K562 (cell line): Measurements from ENCODE around the gene ORM1. TPM values are rescaled to one million over a fixed set of nuclear protein-coding genes. Genes with fewer than 3 reads are reported as not detected.

ENCODE experiments used
- ATAC-seq: fragments of 200-7000 bp; cut with Tn5 transposase; 3 replicates; pipeline ENCODE4 v1.9.1; 2020; ENCODE audit warnings: moderate library complexity
- BruUV-seq: library from RNA; stranded (reverse); fragments of 400-500 nt; replicated peaks from 2 replicates; lab custom pipeline; 2021; lab: Mats Ljungman, UMichigan
- CTCF ChIA-PET: fragments of 300-600 bp; formaldehyde crosslinking; extraction: SDS; loops from one replicate; lab custom pipeline; 2021; ENCODE audit warnings: low intra/inter-chr PET ratio; lab: Yijun Ruan, JAX
- POLR2A ChIA-PET: fragments of 300-600, 350-650 bp; sonication (Branson Sonifier 250); formaldehyde crosslinking; extraction: SDS; loops from one replicate; lab custom pipeline; 2021; ENCODE audit warnings: antibody characterized with exemption, inconsistent platforms; lab: Yijun Ruan, JAX
- DNase-seq, 4 experiments: peaks; one replicate each; pipeline versions ENCODE4 v3.0.0 to v3.0.0-alpha.2; 2011 to 2018; ENCODE audit warnings: low spot score in 3 of 4, mixed read lengths in 3 of 4; ENCODE audit errors: extremely low read depth in 1 of 4
- FAIRE-seq: peaks from 2 replicates; lab custom pipeline; 2011; peaks lifted over from hg19 to GRCh38; lab: Jason Lieb, UNC
- H2AFZ ChIP-seq: 2 replicates; pipeline ENCODE4 v1.6.0; 2011; ENCODE audit warnings: low read depth, low read length, control low read depth, inconsistent platforms
- H3K27ac ChIP-seq: fragments of 200-600 bp; 3 replicates; pipeline ENCODE4 v1.8.0; 2011; ENCODE audit warnings: low read depth, mild to moderate bottlenecking, control low read depth, inconsistent platforms, low read length, moderate library complexity, mixed read lengths; ENCODE audit errors: extremely low read depth
- H3K27me3 ChIP-seq, 2 experiments: fragments of 300-600 bp in 1 of 2; 2 replicates in 1 of 2; 3 replicates in 1 of 2; pipeline versions ENCODE4 v1.6.0 to v1.8.0; 2011; ENCODE audit warnings: inconsistent platforms in 2 of 2, low read length in 2 of 2, mild to moderate bottlenecking in 1 of 2, mixed read lengths in 1 of 2, moderate library complexity in 1 of 2; ENCODE audit not compliant: control insufficient read depth in 2 of 2, insufficient read depth in 2 of 2
- H3K36me3 ChIP-seq: fragments of 300-600 bp; 3 replicates; pipeline ENCODE4 v1.8.0; 2011; ENCODE audit warnings: mild to moderate bottlenecking, low read length, inconsistent platforms; ENCODE audit not compliant: control insufficient read depth, insufficient read depth
- H3K4me1 ChIP-seq, 2 experiments: fragments of 200-600 bp in 1 of 2; replicated peaks in 1 of 2; 2 replicates in 1 of 2; 3 replicates in 1 of 2; pipeline versions ENCODE4 v1.5.1 to v1.8.0; 2011; ENCODE audit warnings: inconsistent platforms in 2 of 2, low read length in 2 of 2, mild to moderate bottlenecking in 1 of 2, mixed read lengths in 1 of 2, moderate library complexity in 1 of 2; ENCODE audit not compliant: control insufficient read depth in 2 of 2, insufficient read depth in 2 of 2
- H3K4me2 ChIP-seq: 2 replicates; pipeline ENCODE4 v1.6.1; 2011; ENCODE audit warnings: low read length, control low read depth, inconsistent platforms, mixed read lengths; ENCODE audit not compliant: insufficient read depth
- H3K4me3 ChIP-seq: fragments of 200-600 bp; sonication (generic), shearing (Covaris generic); 2 replicates; pipeline ENCODE4 v1.5.1; 2016; ENCODE audit warnings: control low read depth, inconsistent platforms
- H3K79me2 ChIP-seq: fragments of 200-600 bp; 3 replicates; pipeline ENCODE4 v1.8.0; 2011; ENCODE audit warnings: low read length, inconsistent platforms; ENCODE audit not compliant: control insufficient read depth, insufficient read depth
- H3K9ac ChIP-seq, 2 experiments: 2 replicates each; pipeline versions ENCODE4 v1.6.0 to v1.6.1; 2011; ENCODE audit warnings: low read depth in 2 of 2, low read length in 2 of 2, control low read depth in 1 of 2, inconsistent platforms in 1 of 2, mild to moderate bottlenecking in 1 of 2, mixed read lengths in 1 of 2; ENCODE audit not compliant: insufficient read depth in 1 of 2
- H3K9me1 ChIP-seq: one replicate; pipeline ENCODE4 v1.6.0; 2011; ENCODE audit warnings: inconsistent platforms, mild to moderate bottlenecking, low read length, moderate library complexity; ENCODE audit not compliant: control insufficient read depth, insufficient read depth
- H3K9me3 ChIP-seq: replicated peaks from 2 replicates; pipeline ENCODE4 v1.5.1; 2011; ENCODE audit warnings: low read depth, low read length, inconsistent platforms; ENCODE audit not compliant: control insufficient read depth, insufficient read depth
- H4K20me1 ChIP-seq: replicated peaks from 2 replicates; pipeline ENCODE4 v1.6.1; 2011; ENCODE audit warnings: low read length, inconsistent platforms, mixed read lengths; ENCODE audit not compliant: control insufficient read depth, insufficient read depth
- HMG20A ChIP-seq: fragments of 450-650 bp; formaldehyde crosslinking; conservative IDR thresholded peaks from 2 replicates; pipeline ENCODE4 v1.4.0; 2020; ENCODE audit warnings: mild to moderate bottlenecking, mixed read lengths
- PYGO2 ChIP-seq: fragments of 450-650 bp; IDR thresholded peaks from 2 replicates; pipeline ENCODE4 v1.6.1; 2016; ENCODE audit warnings: mild to moderate bottlenecking, missing genetic modification characterization, moderate library complexity, missing compliant biosample characterization
- SMAD3 ChIP-seq: fragments of 450-650 bp; formaldehyde crosslinking; conservative IDR thresholded peaks from 2 replicates; pipeline ENCODE4 v1.4.0; 2020; ENCODE audit warnings: mild to moderate bottlenecking
- SMC3 ChIP-seq: conservative IDR thresholded peaks from 2 replicates; pipeline ENCODE4 v1.6.1; 2011; ENCODE audit warnings: low read depth, low read length, improper control_type of control experiment; ENCODE audit not compliant: insufficient read depth
- YBX1 ChIP-seq: fragments of 450-650 bp; IDR thresholded peaks from 2 replicates; pipeline ENCODE4 v1.7.1; 2016; ENCODE audit warnings: mild to moderate bottlenecking
- ZC3H4 ChIP-seq: sonication (generic); formaldehyde crosslinking; IDR thresholded peaks from 2 replicates; pipeline ENCODE4 v1.9.0; 2021; ENCODE audit warnings: missing genetic modification reagents, borderline replicate concordance
- ZNF583 ChIP-seq: fragments of 250-450 bp; sonication (Bioruptor Pico); IDR thresholded peaks from 2 replicates; pipeline ENCODE4 v1.4.0; 2020
- WGBS: fragments of 100-300 bp; shearing (Covaris generic); methylation state at CpG from one replicate; pipeline ENCODE4 v1.1.6; 2016; ENCODE audit warnings: low coverage, mixed read lengths; ENCODE audit not compliant: insufficient coverage; ENCODE audit errors: missing lambda C conversion rate; 5-methylcytosine and 5-hydroxymethylcytosine counted together
- in situ Hi-C: fragments of 300-500 bp; cut with MboI; formaldehyde crosslinking; loops from 4 replicates; pipeline ENCODE4 v1.15.0; 2018; ENCODE audit warnings: inconsistent platforms, mixed read lengths
- intact Hi-C: fragments of 100-400 bp; cut with micrococcal nuclease; formaldehyde crosslinking; loops from 2 replicates; pipeline ENCODE4 v1.14.2; 2022
- polyA plus RNA-seq, 8 experiments: library from polyadenylated mRNA; depleted of rRNA in 4 of 8; stranded (reverse) in 5 of 8; unstranded in 3 of 8; fragments of >200 nt; fragmentation: Nextera tagmentation in 2 of 8; fragmentation: Illumina TruSeq in 1 of 8; extraction: Ambion mirVana in 2 of 8; extraction: Trizol in 1 of 8; gene quantifications; 2 replicates each; pipeline versions ENCODE4 v1.2.1 to v1.2.3, GENCODE V29; 2011 to 2014; ENCODE audit warnings: inconsistent platforms in 1 of 8, missing spikeins in 1 of 8
- total RNA-seq, 7 experiments: library from RNA; depleted of rRNA in 6 of 7; stranded (reverse); fragments of >200 nt in 6 of 7; fragmentation: Illumina TruSeq in 2 of 7; extraction: Trizol in 2 of 7; gene quantifications; 2 replicates each; pipeline versions ENCODE4 v1.2.1 to v1.2.3, GENCODE V29; 2011 to 2021; ENCODE audit warnings: low replicate concordance in 1 of 7
- TF ChIP-seq, protein P1 (sequence below), 3 experiments: IDR thresholded peaks in 2 of 3; conservative IDR thresholded peaks in 1 of 3; 2 replicates each; pipeline ENCODE4 v1.5.1; 2011 to 2012; ENCODE audit warnings: low read length in 3 of 3, mild to moderate bottlenecking in 3 of 3, control low read depth in 2 of 3, improper control_type of control experiment in 1 of 3, inconsistent platforms in 1 of 3, low read depth in 1 of 3, mixed read lengths in 1 of 3, moderate library complexity in 1 of 3; ENCODE audit not compliant: insufficient read depth in 2 of 3
- TF ChIP-seq, protein P2 (sequence below): fragments of 250-450 bp; sonication (Bioruptor Pico); IDR thresholded peaks from 2 replicates; pipeline ENCODE4 v1.8.0; 2022; ENCODE audit warnings: moderate library complexity, mild to moderate bottlenecking, inconsistent platforms
- TF ChIP-seq, protein P3 (sequence below): fragments of 450-650 bp; IDR thresholded peaks from one replicate; pipeline ENCODE4 v1.6.1; 2018; ENCODE audit warnings: mild to moderate bottlenecking, moderate library complexity; ENCODE audit not compliant: partially characterized antibody
- TF ChIP-seq, protein P4 (sequence below): fragments of 250-450 bp; sonication (Bioruptor Pico); IDR thresholded peaks from 2 replicates; pipeline ENCODE4 v1.5.0; 2021; ENCODE audit warnings: mild to moderate bottlenecking, moderate library complexity

ORM1 gene
- total and polyA plus RNA-seq, 9 of the 15 experiments (the other 6 are each of a cell fraction or from before 2014, with no cell fraction given) = 2.9 TPM; not detected in 8

- TF ChIP-seq, protein P1, sequence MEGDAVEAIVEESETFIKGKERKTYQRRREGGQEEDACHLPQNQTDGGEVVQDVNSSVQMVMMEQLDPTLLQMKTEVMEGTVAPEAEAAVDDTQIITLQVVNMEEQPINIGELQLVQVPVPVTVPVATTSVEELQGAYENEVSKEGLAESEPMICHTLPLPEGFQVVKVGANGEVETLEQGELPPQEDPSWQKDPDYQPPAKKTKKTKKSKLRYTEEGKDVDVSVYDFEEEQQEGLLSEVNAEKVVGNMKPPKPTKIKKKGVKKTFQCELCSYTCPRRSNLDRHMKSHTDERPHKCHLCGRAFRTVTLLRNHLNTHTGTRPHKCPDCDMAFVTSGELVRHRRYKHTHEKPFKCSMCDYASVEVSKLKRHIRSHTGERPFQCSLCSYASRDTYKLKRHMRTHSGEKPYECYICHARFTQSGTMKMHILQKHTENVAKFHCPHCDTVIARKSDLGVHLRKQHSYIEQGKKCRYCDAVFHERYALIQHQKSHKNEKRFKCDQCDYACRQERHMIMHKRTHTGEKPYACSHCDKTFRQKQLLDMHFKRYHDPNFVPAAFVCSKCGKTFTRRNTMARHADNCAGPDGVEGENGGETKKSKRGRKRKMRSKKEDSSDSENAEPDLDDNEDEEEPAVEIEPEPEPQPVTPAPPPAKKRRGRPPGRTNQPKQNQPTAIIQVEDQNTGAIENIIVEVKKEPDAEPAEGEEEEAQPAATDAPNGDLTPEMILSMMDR (IDR thresholded peaks at IDR 0.05 in 2 of 3, conservative IDR thresholded peaks at IDR 0.05 in 1 of 3; ENCODE audit: insufficient read depth in 2 of 3, low read depth in 1 of 3, low read length in 3 of 3) = peak; percentile 86 to 89 (median 89)
- TF ChIP-seq ZC3H4 (CRISPR knock-in tag) (no peak), SMC3 (peak; percentile 93)
These were observed 31.8 kb upstream of the ORM1 start (continued) for GRCh38 chr9:114291064-114291474.

- POLR2A ChIA-PET = no interaction called here
- 0% methylated on average over 11 of the region's 11 CpGs for WGBS
- Histone ChIP-seq H3K27ac (no peak overlapping the region), H3K4me2 (no peak overlapping the region), H3K9me1 (no peaks in the 10 kb centered on the region), H3K79me2 (no peaks in the 10 kb centered on the region), H3K27me3 (peaks cover 0 to 21% of the 10 kb centered on the region in 2 experiments; a peak in 2 of 5 replicates), H3K36me3 (no peaks in the 10 kb centered on the region), H3K4me3 (no peak overlapping the region), H2AFZ (no peak overlapping the region), H3K9me3 (0 out of 2 replicates have a peak, but pooled peaks cover 2% of the 10 kb centered on the region), H4K20me1 (peaks cover 6% of the 10 kb centered on the region; the same call in 1 of the 2 replicates), H3K4me1 (no peaks in the 10 kb centered on the region; a peak in 1 of 5 replicates), H3K9ac (no peak overlapping the region)
- ATAC-seq = no peak
- in situ Hi-C loops (no loop called here), intact Hi-C loops (loop anchor here (1.0 to 5.0 kb wide), 4 partner anchors 137 to 555 kb away; partner anchors contain the start of gene COL27A1)
- DNase-seq = no peak
- FAIRE-seq = no peak
- CTCF ChIA-PET = interaction anchor here (1.4 kb wide), 1 partner anchor 137 kb away, joined by 10 read pairs; the partner anchor contains the start of gene COL27A1
- no TSS peak for BruUV-seq
- no peak for TF ChIP-seq YBX1
- no peak for TF ChIP-seq ZNF583 (CRISPR knock-in tag)
- TF ChIP-seq, protein P2, sequence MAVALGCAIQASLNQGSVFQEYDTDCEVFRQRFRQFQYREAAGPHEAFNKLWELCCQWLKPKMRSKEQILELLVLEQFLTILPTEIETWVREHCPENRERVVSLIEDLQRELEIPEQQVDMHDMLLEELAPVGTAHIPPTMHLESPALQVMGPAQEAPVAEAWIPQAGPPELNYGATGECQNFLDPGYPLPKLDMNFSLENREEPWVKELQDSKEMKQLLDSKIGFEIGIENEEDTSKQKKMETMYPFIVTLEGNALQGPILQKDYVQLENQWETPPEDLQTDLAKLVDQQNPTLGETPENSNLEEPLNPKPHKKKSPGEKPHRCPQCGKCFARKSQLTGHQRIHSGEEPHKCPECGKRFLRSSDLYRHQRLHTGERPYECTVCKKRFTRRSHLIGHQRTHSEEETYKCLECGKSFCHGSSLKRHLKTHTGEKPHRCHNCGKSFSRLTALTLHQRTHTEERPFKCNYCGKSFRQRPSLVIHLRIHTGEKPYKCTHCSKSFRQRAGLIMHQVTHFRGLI (CRISPR knock-in tag) = no peak
- TF ChIP-seq, protein P3, sequence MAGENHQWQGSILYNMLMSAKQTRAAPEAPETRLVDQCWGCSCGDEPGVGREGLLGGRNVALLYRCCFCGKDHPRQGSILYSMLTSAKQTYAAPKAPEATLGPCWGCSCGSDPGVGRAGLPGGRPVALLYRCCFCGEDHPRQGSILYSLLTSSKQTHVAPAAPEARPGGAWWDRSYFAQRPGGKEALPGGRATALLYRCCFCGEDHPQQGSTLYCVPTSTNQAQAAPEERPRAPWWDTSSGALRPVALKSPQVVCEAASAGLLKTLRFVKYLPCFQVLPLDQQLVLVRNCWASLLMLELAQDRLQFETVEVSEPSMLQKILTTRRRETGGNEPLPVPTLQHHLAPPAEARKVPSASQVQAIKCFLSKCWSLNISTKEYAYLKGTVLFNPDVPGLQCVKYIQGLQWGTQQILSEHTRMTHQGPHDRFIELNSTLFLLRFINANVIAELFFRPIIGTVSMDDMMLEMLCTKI = no peak
- TF ChIP-seq, protein P4, sequence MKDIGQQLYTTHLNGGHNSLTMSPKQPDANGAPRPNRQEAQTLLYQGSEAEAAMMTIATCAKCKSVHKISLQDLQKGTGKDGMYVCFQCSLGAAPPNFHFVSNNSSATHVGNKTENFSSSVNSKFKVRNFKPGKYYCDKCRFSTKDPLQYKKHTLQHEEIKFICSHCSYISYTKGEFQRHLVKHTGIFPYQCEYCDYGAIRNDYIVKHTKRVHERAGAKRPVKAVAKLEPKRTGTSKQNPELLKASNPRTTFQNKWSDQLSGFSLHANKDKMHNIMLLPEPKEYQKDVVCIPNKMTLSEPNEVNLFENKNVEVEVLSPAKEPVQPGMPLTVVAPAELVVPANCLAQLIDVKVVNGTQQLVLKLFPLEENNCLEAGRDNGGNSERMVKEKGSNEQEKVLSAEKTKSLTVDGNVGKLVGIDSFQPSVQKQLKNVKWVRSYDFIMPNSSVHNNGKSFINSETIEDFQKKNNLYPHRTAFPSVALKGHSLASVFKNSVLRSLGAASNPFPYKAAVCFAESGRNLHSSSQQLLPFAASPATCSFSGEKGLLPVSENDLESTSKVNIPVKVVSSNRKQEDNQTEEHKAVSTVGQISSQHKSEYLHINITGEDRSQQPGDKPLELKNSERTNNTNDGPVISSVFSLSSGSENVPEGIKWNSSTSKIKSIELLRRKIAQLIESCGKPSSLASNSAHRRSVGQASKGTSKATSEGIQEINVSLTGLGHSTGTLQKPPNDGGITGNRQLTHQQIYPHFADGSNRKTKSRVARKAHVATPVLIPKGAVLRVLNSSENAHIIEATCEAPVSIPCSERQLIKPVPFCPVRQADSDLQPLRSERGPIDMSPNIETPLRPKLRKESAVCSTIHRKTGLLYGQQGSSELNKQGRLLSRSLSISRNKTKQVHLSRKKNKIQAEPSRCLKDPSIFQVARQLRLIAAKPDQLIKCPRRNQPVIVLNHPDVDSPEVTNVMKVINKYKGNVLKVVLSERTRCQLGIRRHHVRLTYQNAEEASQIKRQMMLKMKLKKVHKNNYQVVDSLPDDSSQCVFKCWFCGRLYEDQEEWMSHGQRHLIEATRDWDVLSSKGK (CRISPR knock-in tag) = no peak
- no peak for TF ChIP-seq HMG20A (CRISPR knock-in tag)
- no peak for TF ChIP-seq PYGO2 (tag)
- no peak for TF ChIP-seq SMAD3 (CRISPR knock-in tag)
These were observed 30.9 kb upstream of the ORM1 start for GRCh38 chr9:114291886-114292590.
